HG03045 (cell line): Measurements from ENCODE around the gene FZD7.
A peak's percentile ranks its signal among the peaks of the same experiment; 100 is the strongest.

ENCODE experiments used
- ATAC-seq: cut with Tn5 transposase; IDR thresholded peaks from one replicate; pipeline ENCODE4 v1.9.1; 2021; ENCODE audit warnings: mild to moderate bottlenecking, moderate library complexity; ENCODE audit not compliant: unreplicated experiment

The FZD7 gene

GRCh38 chr2:202033317-202034248 lies at the start of gene FZD7:
FZD7 (plus strand) TSS chr2:202033855; CDS start chr2:202034648, 793 bp downstream.
- peak; percentile 84 for ATAC-seq

GRCh38 chr2:201984333-201984732 lies 49.3 kb upstream of the FZD7 start:
- ATAC-seq, result no peak

GRCh38 chr2:201984800-201985525 lies 48.7 kb upstream of the FZD7 start:
- no peak for ATAC-seq

- ATAC-seq, result no peak
Observed at GRCh38 chr2:201985728-201986462, 47.8 kb upstream of the FZD7 start.

- ATAC-seq, result no peak
Observed at GRCh38 chr2:201986463-201986735, 47.3 kb upstream of the FZD7 start.

- no peak for ATAC-seq
Observed at GRCh38 chr2:201987426-201987825, 46.2 kb upstream of the FZD7 start.

GRCh38 chr2:201990069-201990468 lies 43.6 kb upstream of the FZD7 start:
- no peak for ATAC-seq

GRCh38 chr2:201992960-201993359 lies 40.7 kb upstream of the FZD7 start:
- no peak for ATAC-seq

GRCh38 chr2:201994973-201995638 lies 38.5 kb upstream of the FZD7 start:
- no peak for ATAC-seq

GRCh38 chr2:201996006-201996405 lies 37.6 kb upstream of the FZD7 start:
- no peak for ATAC-seq

GRCh38 chr2:201996679-201997314 lies 36.9 kb upstream of the FZD7 start:
- ATAC-seq, result no peak

- no peak for ATAC-seq
Observed at GRCh38 chr2:201999279-201999678, 34.4 kb upstream of the FZD7 start.

GRCh38 chr2:202001826-202002225 lies 31.8 kb upstream of the FZD7 start:
- ATAC-seq, result no peak

GRCh38 chr2:202002381-202002780 lies 31.3 kb upstream of the FZD7 start:
- ATAC-seq, result no peak

- no peak for ATAC-seq
Observed at GRCh38 chr2:202005272-202005887, 28.3 kb upstream of the FZD7 start.

GRCh38 chr2:202006301-202006700 lies 27.4 kb upstream of the FZD7 start:
- ATAC-seq, result no peak

- ATAC-seq, result no peak
Observed at GRCh38 chr2:202007015-202007982, 26.4 kb upstream of the FZD7 start.

GRCh38 chr2:202007983-202008354 lies 25.7 kb upstream of the FZD7 start:
- ATAC-seq, result no peak

- ATAC-seq, result no peak
Observed at GRCh38 chr2:202009019-202009481, 24.6 kb upstream of the FZD7 start.
